MM.1S (cell line): ENCODE measurements around the gene WDR82.

ENCODE experiments used
- CTCF ChIP-seq: fragments of 300-600 bp; sonication (generic); IDR thresholded peaks from 2 replicates; pipeline ENCODE4 v1.5.1; 2016; ENCODE audit warnings: antibody characterized with exemption, low read length, mixed read lengths
- EZH2 ChIP-seq: fragments of 300-600 bp; sonication (generic); optimal IDR thresholded peaks from 2 replicates; pipeline ENCODE3; 2017; ENCODE audit warnings: low read depth, mild to moderate bottlenecking, antibody characterized with exemption, low read length, mixed read lengths

GRCh38 chr3:52270252-52270754 lies 8.1 kb downstream of the WDR82 start:
- TF ChIP-seq CTCF = no peak
- TF ChIP-seq EZH2 = no peak
